Activated CD4-positive, alpha-beta T cell treated with anti-CD3 and anti-CD28 coated beads, Interleukin-2, amount 50 U/mL, for 1 hour (primary cell): ENCODE data around the gene ENAH.

ENCODE experiments used
- DNase-seq: peaks from one replicate; pipeline ENCODE4 v3.0.0-alpha.2; 2020

The ENAH gene

DNA sequence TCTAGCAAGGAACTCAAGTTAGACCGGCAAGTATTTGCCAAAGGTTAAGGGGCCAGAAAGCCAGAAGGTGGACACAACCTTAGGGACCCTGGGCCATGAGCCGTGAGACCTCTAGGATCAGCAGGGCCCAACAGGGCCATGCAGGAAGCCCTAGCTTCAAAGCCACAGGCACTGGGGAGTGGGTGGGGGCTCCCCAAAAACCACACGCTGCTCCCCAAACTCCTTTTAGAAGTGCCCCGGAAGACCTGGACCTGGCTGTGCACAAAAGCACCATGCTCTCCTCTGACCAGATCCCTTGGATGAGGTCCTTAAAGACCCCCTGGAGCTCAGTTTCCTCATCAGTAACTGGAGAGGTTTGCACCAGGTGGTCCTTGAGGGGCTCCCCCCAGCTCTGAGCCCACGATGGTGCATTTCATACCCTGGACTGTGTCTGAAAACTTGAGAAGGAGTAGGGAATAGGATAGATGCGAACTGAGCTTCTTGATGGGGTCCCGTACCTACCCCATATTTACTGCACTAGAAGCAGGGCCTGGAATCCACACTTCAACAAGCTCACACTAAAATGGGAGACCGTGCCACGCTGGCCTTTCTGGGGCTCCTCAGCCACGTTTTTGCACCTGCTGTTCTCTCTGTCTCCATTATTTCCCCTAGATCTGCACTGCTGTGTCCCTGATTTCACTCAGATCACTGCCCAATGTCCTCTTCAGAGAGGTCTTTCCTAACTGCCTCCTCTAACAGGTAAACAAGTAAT lies 184.5 kb downstream of the ENAH start:
- DNase-seq = no peak

DNA sequence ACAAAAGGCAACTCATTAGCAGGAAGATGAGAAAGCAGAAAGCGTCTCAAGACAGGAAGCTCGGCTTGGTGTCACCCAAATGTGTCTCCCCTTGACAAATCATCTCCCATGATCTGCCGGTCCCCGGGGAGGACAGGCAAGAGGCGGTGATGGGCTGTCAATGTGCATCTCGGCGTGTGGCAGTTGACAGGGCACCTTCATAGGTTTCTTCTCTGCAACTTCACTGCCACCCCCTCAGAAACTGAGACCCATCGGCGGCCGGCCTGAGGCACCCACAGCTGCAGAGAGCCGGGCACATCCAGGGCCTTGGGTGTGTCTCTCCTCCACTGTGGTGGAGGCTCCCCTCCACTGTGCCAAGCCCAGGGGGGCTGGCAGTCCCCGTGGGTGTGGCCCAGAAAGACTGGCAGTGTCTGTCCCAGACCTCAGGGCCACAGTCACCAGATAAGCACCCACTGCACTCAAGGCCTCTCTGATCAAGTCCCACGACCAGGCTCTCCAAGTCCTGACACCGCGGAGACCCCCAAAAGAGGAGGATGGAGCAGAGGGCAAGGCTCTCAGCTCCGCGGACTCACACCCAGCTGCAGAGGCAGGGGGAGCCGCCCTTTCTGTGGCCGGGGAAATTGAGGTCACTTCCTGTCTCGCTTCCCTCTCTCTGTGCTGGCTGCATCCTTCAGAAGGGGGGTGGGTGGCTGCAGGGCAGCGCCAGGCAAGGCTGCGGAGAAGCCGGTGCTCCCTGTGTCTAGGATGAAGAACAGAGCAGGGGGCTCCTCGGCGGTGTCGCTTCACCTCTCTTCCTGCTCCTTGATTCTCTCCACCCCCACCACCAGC lies 185.5 kb downstream of the ENAH start:
- DNase-seq = peak; percentile 77

DNA sequence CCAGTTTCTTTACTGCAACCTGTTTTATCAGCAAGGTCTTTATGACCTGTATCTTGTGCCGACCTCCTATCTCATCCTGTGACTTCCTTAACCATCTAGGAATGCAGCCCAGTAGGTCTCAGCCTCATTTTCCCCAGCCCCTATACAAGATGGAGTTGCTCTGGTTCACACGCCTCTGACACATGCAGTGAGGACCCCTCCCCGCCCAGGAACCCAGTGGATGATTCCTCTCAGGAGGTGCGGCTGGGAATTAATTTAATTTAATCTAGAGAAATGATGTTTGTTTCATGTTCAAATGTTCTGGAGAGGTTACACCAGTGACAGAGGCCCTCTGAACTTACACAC lies 186.1 kb downstream of the ENAH start:
- DNase-seq = no peak

DNA sequence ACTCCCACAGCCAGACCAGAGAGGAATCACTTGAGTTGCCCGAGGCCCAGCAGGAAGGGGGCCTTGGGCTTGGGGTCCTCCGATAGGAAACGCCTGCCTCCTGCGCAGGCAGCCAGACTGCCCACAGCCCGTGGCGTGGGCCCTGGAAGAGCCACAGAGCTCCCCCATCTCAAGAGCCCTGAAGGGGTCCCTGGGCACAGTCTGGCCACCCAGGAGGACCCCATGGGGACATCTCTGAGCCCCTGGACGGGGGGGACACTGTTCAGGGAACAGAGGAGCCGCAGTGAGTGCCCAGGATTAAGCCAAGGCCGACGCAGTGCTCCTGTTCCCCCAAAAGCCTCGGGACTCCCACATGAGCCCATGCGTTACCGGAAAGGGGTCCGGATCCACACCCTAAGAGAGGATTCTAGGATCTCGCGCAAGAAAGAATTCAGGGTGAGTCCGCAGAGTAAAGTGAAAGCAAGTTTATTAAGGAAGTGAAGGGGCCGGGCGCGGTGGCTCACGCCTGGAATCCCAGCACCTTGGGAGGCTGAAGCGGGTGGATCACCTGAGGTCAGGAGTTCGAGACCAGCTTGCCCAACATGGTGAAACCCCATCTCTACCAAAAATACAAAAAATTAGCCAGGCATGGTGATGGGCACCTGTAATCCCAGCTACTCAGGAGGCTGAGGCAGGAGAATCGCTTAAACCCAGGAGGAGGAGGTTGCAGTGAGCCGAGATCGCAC lies 187.0 kb downstream of the ENAH start:
- no peak for DNase-seq

DNA sequence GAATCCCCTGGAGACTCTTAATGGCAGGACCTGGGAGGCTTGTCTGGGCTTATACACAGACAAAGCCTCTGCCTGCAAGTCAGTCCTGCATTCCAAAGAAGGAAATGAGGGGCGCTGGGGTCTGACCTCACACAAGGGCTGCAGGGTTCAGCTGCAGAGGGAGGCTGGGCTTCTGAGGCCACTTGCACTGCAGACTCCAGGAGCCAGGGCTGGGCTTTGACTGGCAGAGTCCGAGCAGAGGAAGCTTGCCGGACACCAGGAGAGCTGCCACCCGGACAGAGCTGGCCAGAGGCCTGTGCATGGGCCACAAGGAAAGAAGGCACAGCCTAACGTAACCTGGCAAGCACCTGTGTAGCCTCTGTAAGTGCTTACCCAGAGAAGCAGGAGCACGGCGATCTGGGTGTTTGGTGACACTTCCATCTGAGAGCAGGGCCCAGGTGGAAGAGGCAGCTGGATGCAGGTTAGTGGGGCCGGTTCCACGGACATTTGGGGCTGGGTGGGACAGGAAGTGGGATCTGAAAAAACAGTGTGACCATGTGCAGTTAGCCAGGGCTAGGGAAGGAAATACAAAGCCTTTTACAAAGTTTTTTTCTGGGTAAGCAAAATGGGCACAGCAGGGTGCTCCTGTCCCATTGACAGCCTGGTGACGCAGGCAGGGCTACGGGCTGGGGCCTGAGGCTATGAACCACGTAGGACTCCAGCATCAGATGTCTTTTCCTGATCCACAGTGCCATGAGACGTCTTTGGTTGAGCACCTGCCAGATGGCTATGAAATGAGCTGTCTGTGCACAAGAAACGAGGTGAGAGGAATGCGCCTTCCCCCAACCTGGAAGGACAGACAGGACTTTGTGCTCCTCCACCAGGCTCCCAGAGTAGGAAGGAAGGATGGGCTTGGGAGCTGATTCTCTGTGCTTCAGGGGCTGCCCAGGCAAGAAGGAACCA lies 187.8 kb downstream of the ENAH start:
- no peak for DNase-seq

DNA sequence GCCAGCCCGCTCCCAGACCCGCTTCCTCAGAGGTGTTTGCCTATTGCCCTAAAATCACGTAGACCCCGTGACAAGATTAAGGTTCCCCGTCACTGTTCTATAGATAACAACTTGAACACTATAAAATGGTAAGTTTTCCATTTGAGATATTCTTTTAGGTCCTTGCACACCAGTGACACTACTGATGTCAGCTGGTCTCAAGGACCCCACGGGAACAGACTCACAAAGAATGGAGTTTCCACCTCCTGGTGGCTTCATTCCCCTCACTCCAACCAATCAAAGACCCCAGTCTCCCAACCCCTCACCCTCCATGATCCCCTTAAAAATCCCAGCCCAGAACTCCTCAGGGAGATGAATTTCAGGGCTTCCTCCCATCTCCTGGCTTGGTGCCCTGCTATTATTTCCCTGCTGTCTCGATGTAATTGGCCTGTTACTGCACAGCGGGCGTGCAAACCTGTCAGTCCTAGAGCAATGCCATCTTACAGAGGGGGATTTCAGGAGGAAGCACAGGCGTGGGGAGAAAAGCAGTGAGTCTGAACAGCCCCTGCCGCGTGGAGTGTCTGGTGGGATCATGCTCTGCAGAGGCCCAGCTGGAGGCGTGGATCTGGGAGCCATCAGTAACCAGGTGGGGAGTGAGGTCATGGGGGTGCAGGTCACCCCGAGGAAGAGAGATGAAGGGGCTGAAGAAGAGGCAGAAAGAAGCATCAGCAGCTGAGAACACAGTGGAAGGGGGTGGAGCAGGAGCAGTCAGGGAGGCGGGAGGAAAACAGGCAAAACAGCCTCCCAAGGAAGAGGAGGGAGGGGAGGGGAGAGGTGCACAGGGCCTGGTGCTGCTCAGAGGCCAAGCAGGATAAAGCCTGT lies 190.0 kb downstream of the ENAH start:
- DNase-seq = no peak

DNA sequence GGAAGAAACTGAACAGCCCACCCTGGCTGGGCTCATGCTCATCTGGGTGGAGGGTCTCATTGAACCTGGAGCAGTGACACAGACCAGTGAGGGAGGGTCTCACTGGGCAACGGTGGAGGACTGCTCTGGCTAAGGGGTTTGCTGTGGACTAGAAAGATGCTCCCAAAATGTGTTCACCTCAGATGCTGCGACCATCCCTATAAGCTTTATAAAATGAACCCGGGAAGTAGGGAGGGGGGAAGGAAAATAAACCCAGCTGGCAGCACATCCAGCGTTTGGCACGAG lies 190.6 kb downstream of the ENAH start:
- DNase-seq = no peak

DNA sequence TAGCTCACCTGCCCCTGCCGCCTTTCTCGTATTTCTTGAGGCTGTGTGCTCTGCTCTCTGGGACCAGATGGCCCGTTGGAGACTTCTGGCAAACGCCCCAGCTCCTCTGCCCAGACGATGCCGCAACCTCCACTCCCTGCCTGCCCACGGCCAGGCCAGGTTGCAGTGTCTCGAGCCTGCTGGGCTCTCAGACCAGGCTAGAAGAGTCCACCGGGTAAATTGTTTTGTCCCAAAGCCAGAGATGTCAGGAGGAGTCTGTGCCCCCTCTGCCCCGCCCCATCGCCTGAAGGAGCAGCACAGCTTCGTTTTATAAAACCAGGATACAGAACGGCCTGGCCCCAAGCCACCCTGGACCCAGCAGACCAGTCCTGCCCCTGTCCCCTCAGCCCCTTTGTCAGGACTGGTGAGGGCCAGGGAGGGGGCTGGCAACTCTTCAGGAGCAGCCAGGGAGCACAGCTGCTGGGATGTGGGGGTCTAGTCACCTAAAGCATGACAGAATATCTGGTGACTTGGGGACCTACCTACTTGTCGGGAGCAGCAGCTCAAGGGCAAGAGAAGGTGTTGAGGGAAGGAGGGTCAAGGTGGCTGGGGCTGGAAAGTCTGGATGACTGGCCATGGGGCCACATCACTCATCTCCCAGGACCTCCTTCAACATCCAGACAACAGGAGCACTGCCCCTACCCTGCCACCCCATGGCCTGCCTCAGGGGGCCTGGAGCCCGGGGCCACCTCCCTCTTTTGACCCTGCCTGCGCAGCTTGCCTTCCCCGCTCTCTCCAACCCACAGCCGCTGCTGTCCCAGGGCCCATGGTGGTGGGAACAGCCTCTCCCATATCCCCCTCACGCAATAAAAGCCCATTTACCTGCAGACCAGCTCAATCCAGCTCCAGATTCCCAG lies 191.1 kb downstream of the ENAH start:
- no peak for DNase-seq

DNA sequence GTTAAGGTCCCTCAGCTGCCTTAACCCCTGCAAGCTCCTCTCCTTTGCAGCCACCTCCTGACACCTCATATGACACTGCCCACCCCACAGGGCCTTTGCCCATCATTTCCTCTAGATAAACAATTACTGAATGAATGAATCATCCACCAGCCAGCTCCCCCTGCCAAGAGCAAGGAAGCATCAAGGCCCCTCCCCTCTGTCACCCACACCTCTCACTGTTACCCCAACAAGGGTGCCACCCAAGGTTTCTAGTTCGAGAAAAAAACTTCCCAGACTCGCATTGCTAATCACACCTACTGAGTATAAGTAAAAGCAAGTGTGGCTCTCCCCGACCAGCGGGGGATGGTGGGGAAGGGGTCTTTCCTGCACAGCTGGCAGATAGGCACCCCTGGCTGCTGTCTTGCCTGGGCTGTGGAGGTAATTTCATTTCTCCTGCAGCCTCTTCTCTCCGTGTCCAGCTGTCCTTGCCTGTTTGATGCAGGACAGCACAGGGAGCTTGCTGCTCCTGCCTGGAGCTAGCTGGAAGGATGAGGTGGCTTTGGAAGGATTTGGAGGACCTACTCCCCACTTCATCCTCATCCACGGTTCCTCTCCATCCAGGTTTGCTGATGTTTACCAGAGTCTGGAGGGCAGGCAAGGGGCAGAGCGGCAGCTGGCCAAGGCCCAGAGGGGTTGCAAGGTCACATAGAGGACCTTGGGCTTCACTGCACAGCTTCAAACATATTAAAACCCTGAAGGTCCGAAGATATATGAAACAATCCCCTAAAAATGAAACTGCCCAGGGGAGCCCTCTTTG lies 192.0 kb downstream of the ENAH start:
- peak; percentile 22 for DNase-seq

DNA sequence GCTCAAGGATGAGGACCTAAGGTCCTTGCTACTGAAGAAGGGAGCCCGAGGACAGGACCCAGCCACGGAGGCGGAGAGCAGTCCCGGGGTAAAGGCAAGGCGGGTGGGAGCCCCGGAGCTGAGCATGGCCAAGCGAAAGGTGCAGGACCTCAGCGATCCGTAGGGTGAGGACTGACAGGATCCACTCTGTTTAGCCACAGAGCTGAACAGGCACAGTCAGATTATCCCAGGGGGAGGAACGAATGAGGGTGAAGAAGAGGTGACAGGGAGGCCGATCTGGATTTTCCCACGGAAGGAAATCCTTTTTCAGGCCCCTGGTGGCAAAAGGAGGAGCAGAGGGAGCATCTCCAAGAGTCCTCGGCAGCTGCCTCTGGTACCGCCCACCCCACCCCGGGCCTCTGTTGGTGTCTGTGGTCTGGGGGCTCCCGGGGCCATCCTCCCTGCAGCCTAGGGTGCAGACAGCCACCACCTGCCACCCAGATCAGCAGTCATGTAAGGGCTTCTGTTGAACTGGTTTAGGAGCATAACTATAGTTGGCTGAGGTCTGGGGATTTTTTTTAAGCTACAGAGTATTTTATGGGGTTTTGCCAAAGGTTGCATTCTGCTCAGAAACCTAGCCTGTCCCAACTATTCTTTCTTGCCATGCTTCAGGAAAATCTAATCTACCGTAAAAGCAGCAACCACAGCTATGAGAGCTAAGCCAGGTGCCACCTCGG lies 192.7 kb downstream of the ENAH start:
- no peak for DNase-seq

DNA sequence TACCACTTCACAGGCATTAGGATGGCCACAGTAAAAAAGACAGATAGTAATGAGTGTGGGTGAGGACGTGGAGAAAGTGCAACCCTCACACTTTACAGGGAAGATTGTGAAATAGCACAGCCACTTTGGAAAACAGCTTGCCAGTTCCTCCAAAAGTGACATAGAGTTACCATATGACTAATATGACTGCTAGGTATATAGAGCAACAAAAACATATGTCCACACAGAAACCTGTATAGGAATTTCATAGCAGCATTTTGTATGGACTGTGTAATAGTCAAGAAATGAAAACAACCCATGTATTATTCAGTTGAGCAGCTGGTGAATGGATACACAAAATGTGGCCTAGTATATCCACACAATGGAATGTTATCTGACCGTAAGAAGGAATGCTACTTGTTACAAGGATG lies 194.7 kb downstream of the ENAH start:
- DNase-seq = no peak

DNA sequence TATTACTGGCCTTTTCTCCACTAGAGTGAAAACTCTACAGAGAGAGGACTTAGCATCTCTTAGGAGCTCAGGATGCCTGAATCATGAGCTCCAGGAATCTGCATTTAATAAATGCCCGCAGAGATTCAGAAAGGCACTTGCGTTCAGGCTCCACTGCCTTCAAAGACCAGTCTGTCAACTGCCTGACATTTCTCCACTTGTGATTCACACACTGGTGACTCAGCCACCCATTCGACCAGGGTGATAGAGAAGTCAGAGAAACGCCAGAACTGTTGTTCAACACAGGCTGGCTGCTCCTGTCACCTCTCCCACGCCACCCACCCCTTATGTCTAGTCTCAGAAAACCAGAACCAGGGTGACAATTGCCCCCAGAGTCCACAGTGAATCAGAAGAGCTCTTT lies 198.2 kb downstream of the ENAH start:
- no peak for DNase-seq

DNA sequence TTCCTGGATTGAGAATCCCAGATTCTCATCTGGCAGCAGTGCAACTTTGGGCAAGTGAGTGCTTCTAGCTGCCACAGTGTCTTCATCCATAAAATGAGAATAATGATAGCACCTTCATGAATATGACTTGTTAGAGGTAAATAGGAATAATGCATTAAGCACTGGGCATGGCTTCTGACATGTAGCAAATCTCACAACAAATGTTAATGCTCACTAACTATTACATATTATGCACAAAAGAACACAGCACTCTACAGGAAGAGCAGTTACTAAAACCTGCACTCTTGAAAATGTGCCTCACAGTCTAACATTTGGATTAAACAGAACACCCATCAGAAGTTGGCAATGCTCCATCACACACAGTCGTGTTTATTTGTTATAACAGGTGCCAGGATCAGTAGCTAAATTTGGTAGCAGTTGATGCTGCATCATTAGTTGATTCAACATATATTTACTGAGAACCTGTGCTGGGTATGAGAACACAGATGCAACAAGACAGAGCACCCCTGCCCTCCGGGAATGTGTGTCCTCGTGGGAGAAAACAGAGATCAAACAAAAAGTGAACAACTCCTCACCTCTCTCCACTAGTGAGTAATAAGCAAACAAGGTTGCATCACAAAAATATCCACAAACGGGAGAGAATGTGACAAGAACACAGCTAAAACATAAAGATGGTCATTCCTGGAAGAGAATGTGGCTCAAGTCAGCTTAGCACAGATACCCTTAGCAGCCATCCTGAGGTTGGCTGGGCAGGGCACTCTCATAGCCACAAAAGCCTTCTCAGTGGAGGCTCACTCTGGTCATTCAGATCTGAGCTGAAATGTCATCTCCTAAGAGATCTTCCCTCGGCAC lies 198.9 kb downstream of the ENAH start:
- no peak for DNase-seq

DNA sequence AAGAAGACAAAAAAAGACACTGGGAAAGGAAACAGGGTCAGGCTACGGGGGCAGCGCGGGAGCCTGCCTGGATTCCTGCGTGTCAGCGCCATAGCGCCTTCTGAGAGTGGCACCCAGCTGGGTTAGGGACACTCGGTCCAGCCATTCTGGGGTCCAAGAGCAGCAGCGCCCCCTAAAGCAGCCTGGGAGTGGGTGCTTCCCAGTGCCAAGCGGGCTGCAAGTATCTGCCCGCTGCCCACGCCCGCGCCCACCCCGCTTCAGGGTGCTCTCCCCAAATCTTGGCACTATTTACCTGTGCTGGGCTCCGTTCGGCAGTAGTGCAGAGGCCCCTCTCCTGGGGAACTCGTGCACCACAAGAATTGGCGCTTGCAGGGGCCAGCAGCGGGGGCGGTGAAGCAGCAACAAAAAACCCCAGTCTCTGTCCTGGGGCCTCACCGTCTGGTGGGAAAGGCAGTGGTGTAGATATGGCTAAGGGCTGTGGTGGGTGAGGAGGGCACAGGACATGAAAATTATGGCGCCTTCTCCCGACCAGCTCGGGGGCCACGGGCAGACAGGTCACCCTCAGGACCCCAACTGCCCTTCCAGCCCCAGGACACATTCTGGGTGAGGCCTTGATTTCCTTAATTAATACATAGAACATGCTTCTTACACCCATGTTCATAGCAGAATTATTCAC lies 200.9 kb downstream of the ENAH start:
- no peak for DNase-seq

DNA sequence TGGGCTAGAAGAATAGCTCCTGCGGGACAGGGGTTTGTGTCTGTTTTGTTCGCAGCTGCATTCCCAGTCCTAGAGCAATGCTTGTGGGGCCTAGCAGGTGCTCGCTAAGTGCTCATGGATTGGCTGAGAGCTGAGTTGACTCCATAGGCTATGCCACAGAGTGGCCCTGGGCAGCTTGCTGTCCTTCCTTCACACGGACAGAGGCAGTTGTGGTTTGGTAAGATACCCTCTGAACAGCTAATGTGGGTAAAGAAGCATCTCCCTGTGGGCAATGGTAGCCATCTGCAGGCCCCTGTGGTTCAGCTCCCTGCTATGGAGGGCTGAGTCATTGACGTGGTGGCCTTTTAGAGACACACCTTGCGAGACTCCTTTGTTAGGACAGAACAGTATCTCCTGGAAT lies 201.6 kb downstream of the ENAH start:
- DNase-seq = no peak

DNA sequence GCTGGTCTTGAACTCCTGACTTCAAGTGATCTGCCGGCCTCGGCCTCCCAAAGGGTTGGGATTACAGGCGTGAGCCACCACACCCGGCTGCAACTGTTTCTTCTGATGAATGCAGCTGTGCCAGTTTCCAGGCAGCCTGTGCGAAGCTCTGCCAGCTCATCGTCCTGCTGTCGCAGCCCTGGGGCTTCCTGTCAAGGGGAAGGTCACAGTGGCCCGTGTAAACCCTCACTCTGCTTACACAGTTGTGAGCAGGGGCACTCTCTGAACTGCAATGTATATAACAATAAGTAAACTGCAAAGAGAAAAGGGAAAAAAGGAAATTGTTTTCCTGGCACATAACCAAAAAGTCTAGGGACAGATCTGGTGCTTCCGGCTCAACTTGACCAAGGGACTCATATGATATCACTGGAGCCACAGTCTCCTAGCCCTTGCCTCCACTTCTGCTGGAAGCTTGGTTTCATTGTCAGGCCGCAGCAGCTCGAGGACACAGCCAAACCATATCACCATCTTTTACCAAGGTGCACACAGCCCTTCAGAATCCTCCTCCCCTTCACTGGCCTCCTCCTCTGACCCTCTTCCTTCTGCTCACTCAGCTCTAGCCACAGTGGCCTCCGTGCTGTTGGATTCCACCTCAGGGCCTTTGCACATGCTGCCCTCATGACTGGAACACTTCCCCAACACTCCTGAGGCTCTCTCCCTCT lies 202.3 kb downstream of the ENAH start:
- DNase-seq = no peak

DNA sequence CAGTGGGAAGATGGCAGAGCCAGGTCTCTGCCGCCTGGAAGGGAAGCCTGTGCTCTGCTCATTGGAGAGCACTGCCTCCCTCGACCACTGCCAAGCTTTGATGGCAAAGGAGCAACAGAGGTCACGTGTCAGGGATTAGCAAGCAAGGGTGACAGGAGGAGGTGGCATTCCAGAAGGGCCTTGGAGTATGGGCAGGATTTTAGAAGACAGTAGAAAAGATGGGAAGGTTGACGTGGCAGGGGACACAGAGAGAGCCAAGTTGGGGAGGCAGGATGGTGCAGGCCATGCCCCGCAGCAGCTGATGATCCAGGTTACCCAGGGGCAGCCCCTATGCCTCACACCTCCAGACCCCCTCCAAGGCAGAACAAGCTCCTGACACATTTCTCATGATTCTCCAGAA lies 203.1 kb downstream of the ENAH start:
- DNase-seq = no peak
